PFSK-1 (cell line): ENCODE measurements around the gene CTIF.

Source experiments
- FOXP2 ChIP-seq: optimal IDR thresholded peaks from 2 replicates; pipeline ENCODE3; 2011; ENCODE audit warnings: borderline replicate concordance, control low read depth, inconsistent platforms; ENCODE audit not compliant: insufficient read depth; ENCODE audit errors: extremely low read length, extremely low read depth
- POLR2AphosphoS5 ChIP-seq: IDR thresholded peaks from 2 replicates; pipeline ENCODE4 v1.6.1; 2012; ENCODE audit warnings: low read depth, mild to moderate bottlenecking, control low read depth, low read length, moderate library complexity
- REST ChIP-seq, 2 experiments: IDR thresholded peaks; 2 replicates each; pipeline versions ENCODE4 v1.6.1 to v1.8.0; 2011 to 2012; ENCODE audit warnings: low read depth in 2 of 2, low read length in 2 of 2, control low read depth in 1 of 2, inconsistent platforms in 1 of 2, mild to moderate bottlenecking in 1 of 2, moderate library complexity in 1 of 2; ENCODE audit not compliant: insufficient read depth in 1 of 2
- SIN3A ChIP-seq: IDR thresholded peaks from 2 replicates; pipeline ENCODE4 v1.6.1; 2012; ENCODE audit warnings: mild to moderate bottlenecking, low read length, moderate library complexity, borderline replicate concordance; ENCODE audit not compliant: insufficient read depth
- TAF1 ChIP-seq: IDR thresholded peaks from 2 replicates; pipeline ENCODE4 v1.6.1; 2012; ENCODE audit warnings: low read length, control low read depth, borderline replicate concordance; ENCODE audit not compliant: insufficient read depth

CTIF gene

GRCh38 chr18:48656176-48656575 is 117.3 kb downstream of the CTIF start:
- TF ChIP-seq POLR2AphosphoS5 (no peak), FOXP2 (no peak), REST (IDR thresholded peaks at IDR 0.05; ENCODE audit: insufficient read depth in 1 of 2, low read depth in 2 of 2, low read length in 2 of 2) (no peak), SIN3A (no peak), TAF1 (no peak)

GRCh38 chr18:48656582-48656981 is 117.8 kb downstream of the CTIF start:
- TF ChIP-seq REST (IDR thresholded peaks at IDR 0.05; ENCODE audit: insufficient read depth in 1 of 2, low read depth in 2 of 2, low read length in 2 of 2) (no peak), POLR2AphosphoS5 (no peak), FOXP2 (no peak), SIN3A (no peak)

GRCh38 chr18:48657447-48658120 is 118.8 kb downstream of the CTIF start:
- TF ChIP-seq SIN3A: no peak
- no peak for TF ChIP-seq REST (IDR thresholded peaks at IDR 0.05; ENCODE audit: insufficient read depth in 1 of 2, low read depth in 2 of 2, low read length in 2 of 2)
- no peak for TF ChIP-seq POLR2AphosphoS5

GRCh38 chr18:48658721-48659120 is 119.9 kb downstream of the CTIF start:
- TF ChIP-seq REST (IDR thresholded peaks at IDR 0.05; ENCODE audit: insufficient read depth in 1 of 2, low read depth in 2 of 2, low read length in 2 of 2): no peak
- no peak for TF ChIP-seq POLR2AphosphoS5
- TF ChIP-seq FOXP2: no peak
- no peak for TF ChIP-seq SIN3A
- TF ChIP-seq TAF1: no peak
